HEK293T (cell line): ENCODE results near the gene KYAT1.
"Not testable (repeated sequence)": the region's sequence is repeated elsewhere in the genome, so short reads cannot be mapped to it uniquely, and the experiment has no call there.

Source experiments
- CTCF ChIA-PET: fragments of 350-600 bp; formaldehyde crosslinking; extraction: SDS; loops from one replicate; lab custom pipeline; 2021; ENCODE audit warnings: antibody characterized with exemption, inconsistent platforms; lab: Yijun Ruan, JAX
- POLR2A ChIA-PET: fragments of 350-600 bp; formaldehyde crosslinking; extraction: SDS; loops from one replicate; lab custom pipeline; 2020; ENCODE audit warnings: antibody characterized with exemption, inconsistent platforms; lab: Yijun Ruan, JAX
- DNase-seq: peaks from one replicate; pipeline ENCODE4 v3.0.0; 2012; ENCODE audit warnings: mixed read lengths; ENCODE audit errors: extremely low spot score
- ARNT ChIP-seq: fragments of 450-650 bp; IDR thresholded peaks from 2 replicates; pipeline ENCODE4 v1.6.1; 2017; ENCODE audit warnings: mild to moderate bottlenecking
- BHLHE40 ChIP-seq: fragments of 450-650 bp; IDR thresholded peaks from 2 replicates; pipeline ENCODE4 v1.6.1; 2016; ENCODE audit warnings: mild to moderate bottlenecking, moderate library complexity, borderline replicate concordance
- CTBP1 ChIP-seq: fragments of 450-650 bp; IDR thresholded peaks from 2 replicates; pipeline ENCODE4 v1.6.1; 2016; ENCODE audit warnings: borderline replicate concordance
- ELF4 ChIP-seq: fragments of 450-650 bp; IDR thresholded peaks from 2 replicates; pipeline ENCODE4 v1.6.1; 2017; ENCODE audit warnings: antibody characterized with exemption
- FOXA1 ChIP-seq: fragments of 450-650 bp; IDR thresholded peaks from 2 replicates; pipeline ENCODE4 v1.6.1; 2016; ENCODE audit warnings: mild to moderate bottlenecking
- FOXK2 ChIP-seq: fragments of 450-650 bp; IDR thresholded peaks from 2 replicates; pipeline ENCODE4 v1.6.1; 2016; ENCODE audit warnings: mild to moderate bottlenecking
- FOXM1 ChIP-seq: fragments of 450-650 bp; IDR thresholded peaks from 2 replicates; pipeline ENCODE4 v1.6.1; 2017; ENCODE audit warnings: mild to moderate bottlenecking, borderline replicate concordance
- HDGF ChIP-seq: fragments of 450-650 bp; IDR thresholded peaks from 2 replicates; pipeline ENCODE4 v1.6.1; 2017; ENCODE audit warnings: antibody characterized with exemption, borderline replicate concordance
- L3MBTL2 ChIP-seq: fragments of 450-650 bp; conservative IDR thresholded peaks from 2 replicates; pipeline ENCODE4 v1.6.1; 2016; ENCODE audit warnings: mild to moderate bottlenecking
- LEF1 ChIP-seq: fragments of 450-650 bp; IDR thresholded peaks from 2 replicates; pipeline ENCODE4 v1.6.1; 2017; ENCODE audit warnings: mild to moderate bottlenecking, borderline replicate concordance
- NFRKB ChIP-seq: fragments of 450-650 bp; IDR thresholded peaks from 2 replicates; pipeline ENCODE4 v1.6.1; 2016; ENCODE audit warnings: mild to moderate bottlenecking, moderate library complexity
- PKNOX1 ChIP-seq: fragments of 450-650 bp; IDR thresholded peaks from 2 replicates; pipeline ENCODE4 v1.6.1; 2016
- SP1 ChIP-seq: fragments of 450-650 bp; IDR thresholded peaks from 2 replicates; pipeline ENCODE4 v1.6.1; 2017
- SUZ12 ChIP-seq: fragments of 450-650 bp; IDR thresholded peaks from 2 replicates; pipeline ENCODE4 v1.6.1; 2016; ENCODE audit warnings: mild to moderate bottlenecking
- TARDBP ChIP-seq: fragments of 450-650 bp; IDR thresholded peaks from 2 replicates; pipeline ENCODE4 v1.6.1; 2016
- ZNF384 ChIP-seq: fragments of 450-650 bp; IDR thresholded peaks from 2 replicates; pipeline ENCODE4 v1.6.1; 2016

KYAT1 gene

GRCh38 chr9:128861501-128861900 is 20.2 kb downstream of the KYAT1 start:
- POLR2A ChIA-PET, result interaction anchor here (1.4 kb wide), 1 partner anchor 32 kb away, joined by 3 read pairs; the partner anchor contains the start of gene SPOUT1
- CTCF ChIA-PET, result interaction anchor here (0.5 to 2.2 kb wide), 3 partner anchors 62 to 991 kb away, joined by 6 to 7 read pairs (median 6); no protein-coding TSS in a partner anchor
- TF ChIP-seq ARNT, result no peak
- TF ChIP-seq LEF1, result no peak
- TF ChIP-seq FOXA1, result no peak
- no peak for TF ChIP-seq SUZ12
- TF ChIP-seq FOXM1, result no peak
- no peak for TF ChIP-seq FOXK2
- no peak for TF ChIP-seq CTBP1
- no peak for TF ChIP-seq BHLHE40
- no peak for TF ChIP-seq ELF4
- no peak for TF ChIP-seq SP1
- no peak for TF ChIP-seq ZNF384
- TF ChIP-seq TARDBP, result no peak
- no peak for TF ChIP-seq HDGF
- no peak for TF ChIP-seq NFRKB
- TF ChIP-seq L3MBTL2, result no peak
- no peak for TF ChIP-seq PKNOX1
- DNase-seq, result no peak

GRCh38 chr9:128860937-128861336 is 20.8 kb downstream of the KYAT1 start:
- ChIA-PET CTCF (no interaction called here), POLR2A (interaction anchor here (1.4 kb wide), 1 partner anchor 31 kb away, joined by 3 read pairs; the partner anchor contains the start of gene SPOUT1)
- DNase-seq, result no peak
- TF ChIP-seq ELF4 (no peak), ZNF384 (no peak), FOXM1 (no peak), SUZ12 (no peak), BHLHE40 (no peak), SP1 (no peak), TARDBP (no peak), FOXA1 (no peak)

- POLR2A ChIA-PET, CTCF ChIA-PET, DNase-seq: not testable (repeated sequence)
Measured at GRCh38 chr9:128858476-128858875, 23.3 kb downstream of the KYAT1 start.

- POLR2A ChIA-PET, result not testable (repeated sequence)
- CTCF ChIA-PET, result interaction anchor here (1.2 kb wide), 1 partner anchor 95 kb away, joined by 4 read pairs; no protein-coding TSS in a partner anchor
Measured at GRCh38 chr9:128854454-128854853, 27.3 kb downstream of the KYAT1 start.

GRCh38 chr9:128852646-128853045 is 29.1 kb downstream of the KYAT1 start:
- DNase-seq, POLR2A ChIA-PET: not testable (repeated sequence)
- CTCF ChIA-PET, result interaction anchor here (0.7 kb wide), 1 partner anchor 15 kb away, joined by 3 read pairs; no protein-coding TSS in a partner anchor

More at GRCh38 chr9:128854454-128854853, 27.3 kb downstream of the KYAT1 start:
- DNase-seq, result not testable (repeated sequence)

- POLR2A ChIA-PET, DNase-seq: not testable (repeated sequence)
- CTCF ChIA-PET, result interaction anchor here (0.7 kb wide), 1 partner anchor 14 kb away, joined by 3 read pairs; no protein-coding TSS in a partner anchor
Measured at GRCh38 chr9:128851779-128852600, 29.8 kb downstream of the KYAT1 start.

- POLR2A ChIA-PET, CTCF ChIA-PET, DNase-seq: not testable (repeated sequence)
Measured at GRCh38 chr9:128851024-128851423, 30.7 kb downstream of the KYAT1 start.

GRCh38 chr9:128847803-128848202 is 33.9 kb downstream of the KYAT1 start:
- ChIA-PET CTCF (no interaction called here), POLR2A (no interaction called here)
- no peak for DNase-seq
- TF ChIP-seq FOXA1, result no peak
- no peak for TF ChIP-seq LEF1
- no peak for TF ChIP-seq FOXK2
- no peak for TF ChIP-seq ARNT
- TF ChIP-seq SUZ12, result no peak
- no peak for TF ChIP-seq L3MBTL2
- TF ChIP-seq HDGF, result no peak
- TF ChIP-seq ZNF384, result no peak
- TF ChIP-seq ELF4, result no peak

- TF ChIP-seq FOXM1 (no peak), ELF4 (no peak), L3MBTL2 (no peak), ZNF384 (no peak), HDGF (no peak), CTBP1 (no peak), TARDBP (no peak), BHLHE40 (no peak), NFRKB (no peak), LEF1 (no peak), SP1 (no peak), FOXK2 (no peak), PKNOX1 (no peak), FOXA1 (no peak)
- ChIA-PET CTCF (no interaction called here), POLR2A (interaction anchor here (0.7 kb wide), 1 partner anchor 17 kb away, joined by 4 read pairs; the partner anchor contains the start of gene SPOUT1)
- no peak for DNase-seq
Measured at GRCh38 chr9:128846680-128847030, 35.1 kb downstream of the KYAT1 start.
